Uterus (tissue), 4 donors: ENCODE measurements around the gene HEXIM1. TPM values are rescaled to one million over a fixed set of nuclear protein-coding genes. Genes with fewer than 3 reads are reported as not detected.

ENCODE experiments used
- DNase-seq, 2 donors: peaks; one replicate each; pipeline ENCODE4 v3.0.0-alpha.2; 2019 to 2020
- H3K27ac ChIP-seq, 2 donors: fragments of 200-600 bp; sonication (generic); 1 replicate in 1 of 2; 2 replicates in 1 of 2; pipeline ENCODE4 v1.5.1; 2016 to 2018
- H3K27me3 ChIP-seq, 2 donors: fragments of 200-600 bp; sonication (generic); one replicate each; pipeline ENCODE4 v1.5.1; 2018 to 2019; ENCODE audit warnings: control low read depth in 1 of 2
- H3K36me3 ChIP-seq, 2 donors: fragments of 200-600 bp; sonication (generic); one replicate each; pipeline ENCODE4 v1.5.1; 2019; ENCODE audit warnings: control low read depth in 1 of 2
- H3K4me1 ChIP-seq, 2 donors: fragments of 200-600 bp; sonication (generic); one replicate each; pipeline ENCODE4 v1.5.1; 2018 to 2019; ENCODE audit warnings: control low read depth in 1 of 2
- H3K4me3 ChIP-seq, 2 donors: fragments of 200-600 bp; sonication (generic); 1 replicate in 1 of 2; 2 replicates in 1 of 2; pipeline ENCODE4 v1.5.1; 2018 to 2019; ENCODE audit warnings: mild to moderate bottlenecking in 1 of 2
- H3K9me3 ChIP-seq, 2 donors: fragments of 200-600 bp; sonication (generic); one replicate each; pipeline ENCODE4 v1.5.1; 2019; ENCODE audit warnings: control low read depth in 1 of 2
- POLR2A ChIP-seq, 2 donors: fragments of 450-650 bp; IDR thresholded peaks; one replicate each; pipeline ENCODE4 v1.6.1; 2016; ENCODE audit warnings: antibody characterized with exemption in 2 of 2, mild to moderate bottlenecking in 1 of 2, moderate library complexity in 1 of 2
- intact Hi-C: fragments of 100-400 bp; cut with DNase I; formaldehyde crosslinking; loops from one replicate; pipeline ENCODE4 v1.15.1; 2023; ENCODE audit warnings: low total_unique reads
- total RNA-seq, 4 donors: library from RNA; depleted of rRNA in 3 of 4; stranded (reverse); fragments of >200 nt in 3 of 4; gene quantifications; one replicate each; pipeline versions ENCODE4 v1.1.0 to v1.2.4, GENCODE V29; 2014 to 2023
- TF ChIP-seq, protein P1 (sequence below), 4 experiments: fragments of 200-600 bp in 2 of 4; fragments of 450-650 bp in 2 of 4; sonication (generic) in 2 of 4; IDR thresholded peaks; one replicate each; pipeline ENCODE4 v1.5.1; 2016 to 2019; ENCODE audit warnings: antibody characterized with exemption in 4 of 4, mild to moderate bottlenecking in 2 of 4, moderate library complexity in 1 of 4
- donor health status: DM: yes; HTN: yes; CAD: no.

Gene HEXIM1
- total RNA-seq, 4 donors from 2014 or later = 23.8 to 60.6 (median 26.7) TPM

DNA sequence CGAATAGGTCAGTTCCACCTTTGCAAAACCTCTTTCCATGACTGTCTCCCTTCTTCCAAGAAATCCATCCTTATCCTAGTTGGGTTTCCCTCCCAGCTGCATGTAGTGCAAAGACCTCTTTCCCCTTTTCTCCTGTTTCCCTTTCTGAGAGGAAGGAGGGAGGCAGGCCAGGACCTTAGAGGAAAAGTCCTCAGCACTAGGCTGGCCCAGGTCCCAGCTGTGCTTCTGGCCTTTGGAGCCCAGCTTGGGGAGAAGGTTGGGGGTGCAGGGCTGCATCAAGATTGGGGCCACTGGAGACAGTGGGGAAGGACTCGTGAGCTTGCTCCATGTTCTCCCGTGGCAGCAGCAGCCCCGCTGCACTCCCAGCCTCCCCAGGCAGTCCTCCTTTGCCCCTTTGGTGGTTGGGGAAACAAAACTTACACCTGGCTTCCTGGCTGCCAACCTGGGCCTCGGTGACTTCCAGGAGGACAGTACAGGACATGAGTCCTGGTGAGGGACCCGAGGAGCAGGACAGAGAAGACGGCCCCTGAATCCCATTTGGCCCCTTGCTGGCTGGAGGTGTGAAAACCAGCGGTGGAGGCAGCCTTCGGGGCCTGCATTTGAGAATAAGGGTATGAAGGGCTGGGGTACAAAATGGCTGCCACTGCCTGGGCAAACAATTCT, 13.9 kb downstream of the HEXIM1 start:
- TF ChIP-seq, protein P1, sequence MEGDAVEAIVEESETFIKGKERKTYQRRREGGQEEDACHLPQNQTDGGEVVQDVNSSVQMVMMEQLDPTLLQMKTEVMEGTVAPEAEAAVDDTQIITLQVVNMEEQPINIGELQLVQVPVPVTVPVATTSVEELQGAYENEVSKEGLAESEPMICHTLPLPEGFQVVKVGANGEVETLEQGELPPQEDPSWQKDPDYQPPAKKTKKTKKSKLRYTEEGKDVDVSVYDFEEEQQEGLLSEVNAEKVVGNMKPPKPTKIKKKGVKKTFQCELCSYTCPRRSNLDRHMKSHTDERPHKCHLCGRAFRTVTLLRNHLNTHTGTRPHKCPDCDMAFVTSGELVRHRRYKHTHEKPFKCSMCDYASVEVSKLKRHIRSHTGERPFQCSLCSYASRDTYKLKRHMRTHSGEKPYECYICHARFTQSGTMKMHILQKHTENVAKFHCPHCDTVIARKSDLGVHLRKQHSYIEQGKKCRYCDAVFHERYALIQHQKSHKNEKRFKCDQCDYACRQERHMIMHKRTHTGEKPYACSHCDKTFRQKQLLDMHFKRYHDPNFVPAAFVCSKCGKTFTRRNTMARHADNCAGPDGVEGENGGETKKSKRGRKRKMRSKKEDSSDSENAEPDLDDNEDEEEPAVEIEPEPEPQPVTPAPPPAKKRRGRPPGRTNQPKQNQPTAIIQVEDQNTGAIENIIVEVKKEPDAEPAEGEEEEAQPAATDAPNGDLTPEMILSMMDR (IDR thresholded peaks at IDR 0.05) = no peak
- TF ChIP-seq POLR2A (IDR thresholded peaks at IDR 0.05) = no peak
- Histone ChIP-seq H3K27ac (peak overlapping the region; percentile 45 to 100), H3K27me3 (no peaks in the 10 kb centered on the region), H3K36me3 (no peaks in the 10 kb centered on the region), H3K4me1 (peaks cover 0 to 6% of the 10 kb centered on the region in 2 donors), H3K4me3 (peak overlapping the region; percentile 2 to 99), H3K9me3 (no peaks in the 10 kb centered on the region)
- DNase-seq = no peak
- intact Hi-C loops = no loop called here

DNA sequence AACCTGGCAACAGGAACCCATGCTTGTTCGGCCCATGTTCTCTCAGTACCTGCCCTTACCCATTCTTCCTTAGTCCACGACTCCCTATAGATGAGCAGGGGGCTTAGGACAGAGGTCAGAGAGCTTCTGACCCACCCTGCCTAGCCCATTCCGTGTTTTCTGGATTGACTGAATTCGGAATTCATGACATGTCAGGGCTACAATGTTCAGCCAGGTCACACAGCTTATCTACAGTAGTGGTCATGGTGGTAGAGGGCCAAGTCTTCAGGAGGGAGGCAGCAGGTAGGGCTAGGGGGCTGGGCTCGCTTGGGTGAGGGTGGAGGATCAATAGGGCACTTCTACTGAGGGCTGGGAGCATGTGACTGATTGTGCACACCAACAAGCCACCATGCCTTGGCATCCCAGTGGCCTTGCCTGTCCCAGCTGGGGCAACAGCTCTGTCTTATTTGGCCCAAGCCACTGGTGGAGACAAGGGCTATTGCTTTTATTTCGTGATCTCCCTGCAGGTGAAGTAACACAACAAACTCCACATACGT, 16.5 kb downstream of the HEXIM1 start:
- intact Hi-C loops = no loop called here

DNA sequence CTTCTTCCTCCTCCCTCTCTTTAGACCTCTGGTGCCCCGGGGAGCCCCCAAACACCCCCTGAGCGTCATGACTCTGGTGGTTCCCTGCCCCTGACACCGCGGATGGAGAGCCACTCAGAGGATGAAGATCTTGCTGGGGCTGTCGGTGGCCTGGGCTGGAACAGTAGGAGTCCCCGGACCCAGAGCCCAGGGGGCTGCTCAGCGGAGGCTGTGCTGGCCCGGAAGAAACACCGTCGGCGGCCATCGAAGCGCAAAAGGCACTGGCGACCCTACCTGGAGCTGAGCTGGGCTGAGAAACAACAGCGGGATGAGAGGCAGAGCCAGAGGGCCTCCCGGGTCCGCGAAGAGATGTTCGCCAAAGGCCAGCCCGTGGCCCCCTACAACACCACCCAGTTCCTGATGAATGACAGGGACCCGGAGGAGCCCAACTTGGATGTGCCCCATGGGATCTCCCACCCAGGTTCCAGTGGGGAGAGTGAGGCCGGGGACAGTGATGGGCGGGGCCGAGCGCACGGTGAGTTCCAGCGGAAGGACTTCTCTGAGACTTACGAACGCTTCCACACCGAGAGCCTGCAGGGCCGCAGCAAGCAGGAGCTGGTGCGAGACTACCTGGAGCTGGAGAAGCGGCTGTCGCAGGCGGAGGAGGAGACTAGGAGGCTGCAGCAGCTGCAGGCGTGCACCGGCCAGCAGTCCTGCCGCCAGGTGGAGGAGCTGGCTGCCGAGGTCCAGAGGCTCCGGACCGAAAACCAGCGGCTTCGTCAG, 20.9 kb downstream of the HEXIM1 start:
- no peak for TF ChIP-seq POLR2A (IDR thresholded peaks at IDR 0.05)
- TF ChIP-seq, protein P1 (IDR thresholded peaks at IDR 0.05) = no peak
- H3K27me3 ChIP-seq = no peaks in the 10 kb centered on the region
- H3K27ac ChIP-seq = no peak overlapping the region
- H3K36me3 ChIP-seq = no peaks in the 10 kb centered on the region
- H3K9me3 ChIP-seq = no peaks in the 10 kb centered on the region
- H3K4me1 ChIP-seq = peaks cover 5 to 19% of the 10 kb centered on the region in 2 donors
- no peak overlapping the region for H3K4me3 ChIP-seq
- intact Hi-C loops = no loop called here
- DNase-seq = no peak

More for the DNA sequence above, 16.5 kb downstream of the HEXIM1 start:
- Histone ChIP-seq H3K4me1 (no peaks in the 10 kb centered on the region), H3K4me3 (no peak overlapping the region), H3K36me3 (no peaks in the 10 kb centered on the region), H3K27me3 (no peaks in the 10 kb centered on the region), H3K27ac (no peak overlapping the region), H3K9me3 (no peaks in the 10 kb centered on the region)
- TF ChIP-seq, protein P1 (IDR thresholded peaks at IDR 0.05) = no peak
- TF ChIP-seq POLR2A (IDR thresholded peaks at IDR 0.05) = no peak
- DNase-seq = no peak

DNA sequence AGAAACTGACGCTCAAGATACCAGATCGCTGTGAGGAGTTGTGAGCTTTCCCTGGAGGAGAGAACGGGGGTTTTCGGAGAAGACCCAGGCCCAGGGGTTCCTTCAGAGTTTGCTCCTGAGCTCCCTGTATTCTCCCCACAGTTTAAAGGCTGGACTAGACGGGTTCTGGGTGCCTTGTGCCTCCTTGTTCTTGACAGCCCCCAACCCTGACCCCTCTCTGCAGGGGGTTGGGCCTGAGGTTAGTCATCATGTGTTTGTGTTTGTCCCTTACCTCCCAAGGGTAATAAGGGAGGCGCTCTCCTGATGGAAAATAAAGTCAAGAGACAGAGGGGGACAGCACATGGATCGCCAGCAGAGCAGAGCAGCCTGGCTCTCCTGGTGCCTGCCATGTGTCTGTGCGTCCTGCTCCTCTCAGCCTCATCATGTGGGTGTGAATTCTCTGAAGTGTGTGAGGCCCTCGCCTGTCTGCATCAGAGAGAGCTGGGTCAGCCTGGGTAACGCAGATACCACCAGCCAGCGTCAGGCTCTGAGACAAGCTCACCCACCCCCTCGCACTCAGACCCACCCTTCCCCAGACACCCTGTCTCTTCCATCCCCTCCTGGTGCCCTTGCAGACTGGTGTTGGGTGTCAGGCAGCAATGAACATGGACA, 22.1 kb downstream of the HEXIM1 start:
- Histone ChIP-seq H3K9me3 (no peaks in the 10 kb centered on the region), H3K36me3 (no peaks in the 10 kb centered on the region), H3K4me3 (no peak overlapping the region), H3K4me1 (peaks cover 5 to 19% of the 10 kb centered on the region in 2 donors), H3K27ac (peak overlapping the region; percentile 85 to 88), H3K27me3 (no peaks in the 10 kb centered on the region)
- no peak for DNase-seq
- no peak for TF ChIP-seq POLR2A (IDR thresholded peaks at IDR 0.05)
- TF ChIP-seq, protein P1 (IDR thresholded peaks at IDR 0.05) = no peak
- intact Hi-C loops = no loop called here
